GM23248 (cell line): Measurements from ENCODE around the gene BRD8. TPM values are rescaled to one million over a fixed set of nuclear protein-coding genes. Genes with fewer than 3 reads are reported as not detected.
"Not testable (repeated sequence)": the region's sequence is repeated elsewhere in the genome, so short reads cannot be mapped to it uniquely, and the experiment has no call there.

Experiments used
- DNase-seq: peaks from one replicate; pipeline ENCODE4 v3.0.0-alpha.2; 2015
- H2AFZ ChIP-seq: fragments of 200-600 bp; sonication (generic); 2 replicates; pipeline ENCODE4 v1.6.1; 2016; ENCODE audit warnings: antibody characterized with exemption
- H3F3A ChIP-seq: fragments of 200-600 bp; sonication (generic); 2 replicates; pipeline ENCODE4 v1.6.1; 2016; ENCODE audit warnings: mild to moderate bottlenecking, antibody characterized with exemption, mixed run types; ENCODE audit not compliant: insufficient read depth
- H3K27ac ChIP-seq: fragments of 200-600 bp; sonication (generic); 2 replicates; pipeline ENCODE4 v1.5.1; 2016; ENCODE audit warnings: mild to moderate bottlenecking
- H3K27me3 ChIP-seq: fragments of 200-600 bp; sonication (generic); replicated peaks from 2 replicates; pipeline ENCODE4 v1.6.1; 2016; ENCODE audit warnings: mild to moderate bottlenecking; ENCODE audit not compliant: insufficient read depth
- H3K36me3 ChIP-seq: fragments of 200-600 bp; sonication (generic); 2 replicates; pipeline ENCODE4 v1.6.1; 2016; ENCODE audit warnings: low read depth, mild to moderate bottlenecking
- H3K4me1 ChIP-seq: fragments of 200-600 bp; sonication (generic); 2 replicates; pipeline ENCODE4 v1.6.1; 2016; ENCODE audit warnings: mild to moderate bottlenecking; ENCODE audit not compliant: insufficient read depth
- H3K4me2 ChIP-seq: fragments of 200-600 bp; sonication (generic); one replicate; pipeline ENCODE4 v1.6.1; 2016; ENCODE audit warnings: mild to moderate bottlenecking; ENCODE audit not compliant: unreplicated experiment
- H3K4me3 ChIP-seq: fragments of 200-600 bp; sonication (generic); 2 replicates; pipeline ENCODE4 v1.5.1; 2016; ENCODE audit warnings: mild to moderate bottlenecking
- H3K79me2 ChIP-seq: fragments of 200-600 bp; sonication (generic); 2 replicates; pipeline ENCODE4 v1.6.1; 2016; ENCODE audit warnings: mild to moderate bottlenecking; ENCODE audit not compliant: insufficient read depth
- H3K9ac ChIP-seq: fragments of 200-600 bp; sonication (generic); 2 replicates; pipeline ENCODE4 v1.6.1; 2016; ENCODE audit warnings: mild to moderate bottlenecking
- H3K9me2 ChIP-seq: fragments of 200-600 bp; sonication (generic); 2 replicates; pipeline ENCODE4 v1.6.1; 2016; ENCODE audit warnings: mixed run types, mild to moderate bottlenecking, moderate library complexity; ENCODE audit not compliant: insufficient read depth
- H3K9me3 ChIP-seq: fragments of 200-600 bp; sonication (generic); one replicate; pipeline ENCODE4 v1.6.1; 2017; ENCODE audit warnings: low read depth
- H4K20me1 ChIP-seq: fragments of 200-600 bp; sonication (generic); 2 replicates; pipeline ENCODE4 v1.6.0; 2016; ENCODE audit not compliant: insufficient read depth
- EZH2 ChIP-seq: fragments of 200-600 bp; sonication (generic); IDR thresholded peaks from 2 replicates; pipeline ENCODE4 v1.6.1; 2018; ENCODE audit warnings: antibody characterized with exemption, mild to moderate bottlenecking; ENCODE audit not compliant: insufficient read depth, poor library complexity, severe bottlenecking
- EZH2phosphoT487 ChIP-seq: fragments of 200-600 bp; sonication (generic); IDR thresholded peaks from 2 replicates; pipeline ENCODE4 v1.6.1; 2018; ENCODE audit warnings: antibody characterized with exemption, moderate library complexity, mild to moderate bottlenecking, low read depth; ENCODE audit not compliant: insufficient read depth
- WGBS, 2 experiments: methylation state at CpG; one replicate each; pipeline ENCODE4 v1.1.6; 2015 to 2017; ENCODE audit warnings: low lambda C conversion rate in 2 of 2, low coverage in 1 of 2; ENCODE audit errors: missing lambda C conversion rate in 2 of 2; 5-methylcytosine and 5-hydroxymethylcytosine counted together
- in situ Hi-C: fragments of 300-500 bp; cut with MboI; formaldehyde crosslinking; loops from 2 replicates; pipeline ENCODE4 v1.15.0; 2020
- polyA plus RNA-seq: library from polyadenylated mRNA; unstranded; fragments of >200 nt; fragmentation: Nextera tagmentation; extraction: Ambion mirVana; gene quantifications from 2 replicates; pipeline ENCODE4 v1.2.1, GENCODE V29; 2016
- total RNA-seq: library from RNA; depleted of rRNA; stranded (reverse); fragments of >200 nt; shearing (Covaris generic); gene quantifications from 2 replicates; pipeline ENCODE4 v1.2.3, GENCODE V29; 2014

BRD8 gene
- total and polyA plus RNA-seq, 2 experiments from 2014 or later, result 49.5 to 64.7 TPM

DNA sequence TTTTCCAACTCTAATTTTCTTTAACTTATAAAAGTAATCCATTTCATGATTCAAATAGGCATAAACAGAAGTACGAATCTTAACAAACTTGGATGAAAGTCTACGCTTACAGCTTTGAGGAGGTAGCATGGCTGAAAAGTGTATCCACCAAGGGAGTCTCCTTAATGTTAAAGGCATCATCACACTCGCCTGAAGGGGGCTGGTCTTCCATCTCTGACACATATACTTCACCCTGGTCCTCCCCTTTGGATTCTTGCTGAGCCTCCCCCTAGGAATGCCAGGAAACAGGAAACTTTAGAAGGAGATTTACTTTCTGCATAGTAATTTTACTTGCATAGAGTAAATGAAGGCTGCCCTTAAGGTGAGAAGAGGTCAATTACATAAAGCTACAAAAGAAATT, 28.9 kb downstream of the BRD8 start:
- 51 to 54% methylated on average over 3 of the region's 3 CpGs for WGBS, 2 experiments
- in situ Hi-C loops, result no loop called here
- Histone ChIP-seq H3F3A (peaks cover 13% of the 10 kb centered on the region; the same call in 1 of the 2 replicates), H2AFZ (no peak overlapping the region), H3K27me3 (no peaks in the 10 kb centered on the region), H3K4me2 (no peak overlapping the region), H3K79me2 (no peaks in the 10 kb centered on the region), H3K9ac (no peak overlapping the region), H3K36me3 (no peaks in the 10 kb centered on the region), H4K20me1 (no peaks in the 10 kb centered on the region), H3K4me3 (no peak overlapping the region), H3K9me2 (no peaks in the 10 kb centered on the region), H3K27ac (no peak overlapping the region), H3K9me3 (no peaks in the 10 kb centered on the region), H3K4me1 (peaks cover 9% of the 10 kb centered on the region)
- DNase-seq, result peak; percentile 31
- TF ChIP-seq EZH2phosphoT487, result no peak
- TF ChIP-seq EZH2, result no peak

- peaks cover 8% of the 10 kb centered on the region; the same call in 1 of the 2 replicates for H3F3A ChIP-seq
- H3K4me1 ChIP-seq, result peaks cover 9% of the 10 kb centered on the region
- DNase-seq, result peak; percentile 90
- TF ChIP-seq EZH2phosphoT487 (no peak), EZH2 (no peak)
- H3K27me3 ChIP-seq, result no peaks in the 10 kb centered on the region
- H3K4me3 ChIP-seq, result no peak overlapping the region
- no peak overlapping the region for H3K9ac ChIP-seq
- no peaks in the 10 kb centered on the region for H3K36me3 ChIP-seq
- 0 out of 2 replicates have a peak overlapping the region, but pooled peaks have one; percentile 28 for H2AFZ ChIP-seq
- WGBS, 2 experiments, result 0 to 14% methylated on average over 1 of the region's 1 CpG
- H3K9me3 ChIP-seq, result no peaks in the 10 kb centered on the region
- H3K9me2 ChIP-seq, result no peaks in the 10 kb centered on the region
- in situ Hi-C loops, result no loop called here
- no peak overlapping the region for H3K4me2 ChIP-seq
- H3K79me2 ChIP-seq, result no peaks in the 10 kb centered on the region
- H4K20me1 ChIP-seq, result no peaks in the 10 kb centered on the region
- no peak overlapping the region for H3K27ac ChIP-seq
These were observed 29.6 kb downstream of the BRD8 start for GRCh38 chr5:138148811-138149210.

- not testable (repeated sequence) for H3F3A ChIP-seq, H2AFZ ChIP-seq
These were observed 34.9 kb downstream of the BRD8 start for GRCh38 chr5:138143578-138143977.

GRCh38 chr5:138141734-138142133, 36.7 kb downstream of the BRD8 start:
- 31 to 37% methylated on average over 1 of the region's 1 CpG for WGBS, 2 experiments
- no peak for TF ChIP-seq EZH2
- Histone ChIP-seq H2AFZ (no peak overlapping the region), H3K4me1 (no peaks in the 10 kb centered on the region), H4K20me1 (no peaks in the 10 kb centered on the region), H3K9ac (no peak overlapping the region), H3K4me3 (no peak overlapping the region), H3K9me3 (no peaks in the 10 kb centered on the region), H3K4me2 (no peak overlapping the region), H3K27ac (no peak overlapping the region), H3K79me2 (no peaks in the 10 kb centered on the region), H3K36me3 (no peaks in the 10 kb centered on the region), H3K27me3 (no peaks in the 10 kb centered on the region), H3F3A (no peaks in the 10 kb centered on the region), H3K9me2 (no peaks in the 10 kb centered on the region)
- in situ Hi-C loops, result no loop called here
- no peak for DNase-seq

More at GRCh38 chr5:138143578-138143977, 34.9 kb downstream of the BRD8 start:
- in situ Hi-C loops, H3K9me2 ChIP-seq, H3K4me1 ChIP-seq, H3K9me3 ChIP-seq, DNase-seq, H3K27me3 ChIP-seq, H3K79me2 ChIP-seq, H4K20me1 ChIP-seq, H3K4me3 ChIP-seq, H3K27ac ChIP-seq, H3K4me2 ChIP-seq, H3K9ac ChIP-seq, H3K36me3 ChIP-seq: not testable (repeated sequence)
- 84 to 85% methylated on average over 5 to 6 of the region's 6 CpGs for WGBS, 2 experiments

- H4K20me1 ChIP-seq, result no peaks in the 10 kb centered on the region
- no peak overlapping the region for H3K4me3 ChIP-seq
- H3K27ac ChIP-seq, result no peak overlapping the region
- DNase-seq, result no peak
- H2AFZ ChIP-seq, result no peak overlapping the region
- H3K4me2 ChIP-seq, result no peak overlapping the region
- in situ Hi-C loops, result no loop called here
- H3K27me3 ChIP-seq, result no peaks in the 10 kb centered on the region
- no peaks in the 10 kb centered on the region for H3F3A ChIP-seq
- no peaks in the 10 kb centered on the region for H3K4me1 ChIP-seq
- H3K9me2 ChIP-seq, result no peaks in the 10 kb centered on the region
- no peaks in the 10 kb centered on the region for H3K36me3 ChIP-seq
- 47 to 48% methylated on average over 4 of the region's 4 CpGs for WGBS, 2 experiments
- H3K79me2 ChIP-seq, result no peaks in the 10 kb centered on the region
- H3K9me3 ChIP-seq, result no peaks in the 10 kb centered on the region
- H3K9ac ChIP-seq, result no peak overlapping the region
- TF ChIP-seq EZH2phosphoT487 (no peak), EZH2 (no peak)
These were observed 38.2 kb downstream of the BRD8 start for GRCh38 chr5:138140268-138140667.
